H1 (cell line): ENCODE data around the gene SLC6A8.
"Not testable (repeated sequence)": the region's sequence is repeated elsewhere in the genome, so short reads cannot be mapped to it uniquely, and the experiment has no call there.

Experiments
- ATF3 ChIP-seq: IDR thresholded peaks from 2 replicates; pipeline ENCODE4 v1.6.1; 2011; ENCODE audit warnings: low read depth, mild to moderate bottlenecking, low read length; ENCODE audit not compliant: insufficient read depth
- BCL11A ChIP-seq, 2 experiments: IDR thresholded peaks; one replicate each; pipeline ENCODE4 v1.6.1; 2011; ENCODE audit warnings: low read depth in 2 of 2, low read length in 2 of 2, mild to moderate bottlenecking in 2 of 2
- CTCF ChIP-seq, 3 experiments: IDR thresholded peaks; 1 replicate in 2 of 3; 2 replicates in 1 of 3; pipeline versions ENCODE4 v1.5.1 to v1.6.1; 2011; ENCODE audit warnings: low read length in 3 of 3, mild to moderate bottlenecking in 3 of 3, inconsistent platforms in 2 of 3, low read depth in 1 of 3, moderate library complexity in 1 of 3; ENCODE audit not compliant: insufficient read depth in 1 of 3; ENCODE audit errors: control extremely low read depth in 1 of 3
- EZH2 ChIP-seq: fragments of 200-600 bp; sonication (generic); IDR thresholded peaks from 2 replicates; pipeline ENCODE4 v1.7.1; 2012; ENCODE audit warnings: low read depth, mild to moderate bottlenecking, moderate library complexity, low read length, inconsistent platforms; ENCODE audit not compliant: severe bottlenecking
- GABPA ChIP-seq: IDR thresholded peaks from 2 replicates; pipeline ENCODE4 v1.6.1; 2011; ENCODE audit warnings: mild to moderate bottlenecking, low read length, moderate library complexity, borderline replicate concordance; ENCODE audit not compliant: insufficient read depth
- POLR2A ChIP-seq, 2 experiments: IDR thresholded peaks; 1 replicate in 1 of 2; 2 replicates in 1 of 2; pipeline ENCODE4 v1.6.1; 2011; ENCODE audit warnings: low read depth in 2 of 2, low read length in 2 of 2, mild to moderate bottlenecking in 2 of 2; ENCODE audit errors: control extremely low read depth in 1 of 2
- POLR2AphosphoS5 ChIP-seq: IDR thresholded peaks from 2 replicates; pipeline ENCODE4 v1.6.1; 2011; ENCODE audit warnings: low read depth, low read length
- RFX5 ChIP-seq: IDR thresholded peaks from 2 replicates; pipeline ENCODE4 v1.6.1; 2011; ENCODE audit warnings: low read depth, low read length, improper control_type of control experiment, borderline replicate concordance
- SIX5 ChIP-seq: IDR thresholded peaks from 2 replicates; pipeline ENCODE4 v1.6.1; 2011; ENCODE audit warnings: mild to moderate bottlenecking, low read depth, low read length
- TEAD4 ChIP-seq: IDR thresholded peaks from 2 replicates; pipeline ENCODE4 v1.6.1; 2012; ENCODE audit warnings: low read depth, low read length, inconsistent platforms, mixed read lengths
- YY1 ChIP-seq: IDR thresholded peaks from 2 replicates; pipeline ENCODE4 v1.6.1; 2011; ENCODE audit warnings: low read depth, mild to moderate bottlenecking, low read length

DNA sequence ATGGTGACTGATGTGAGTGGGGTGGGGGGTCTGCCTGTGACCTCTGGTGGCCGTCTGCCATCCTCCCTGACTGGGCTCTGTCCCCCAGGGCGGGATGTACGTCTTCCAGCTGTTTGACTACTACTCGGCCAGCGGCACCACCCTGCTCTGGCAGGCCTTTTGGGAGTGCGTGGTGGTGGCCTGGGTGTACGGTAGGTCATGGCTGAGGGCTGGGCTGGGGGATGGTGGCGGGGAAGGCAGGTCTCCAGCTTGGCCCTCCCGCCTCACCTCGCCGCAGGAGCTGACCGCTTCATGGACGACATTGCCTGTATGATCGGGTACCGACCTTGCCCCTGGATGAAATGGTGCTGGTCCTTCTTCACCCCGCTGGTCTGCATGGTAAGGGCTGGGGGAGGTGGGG is 6.5 kb downstream of the SLC6A8 start:
- TF ChIP-seq CTCF (IDR thresholded peaks at IDR 0.05; ENCODE audit: control extremely low read depth in 1 of 3, insufficient read depth in 1 of 3, low read depth in 1 of 3, low read length in 3 of 3); GABPA; SIX5; RFX5; BCL11A (IDR thresholded peaks at IDR 0.05; ENCODE audit: low read depth in 2 of 2, low read length in 2 of 2); POLR2AphosphoS5; YY1; ATF3; EZH2; POLR2A (IDR thresholded peaks at IDR 0.05; ENCODE audit: control extremely low read depth in 1 of 2, low read depth in 2 of 2, low read length in 2 of 2); TEAD4: not testable (repeated sequence)
